ENCODE data around the gene SPATA1.
A peak's percentile ranks its signal among the peaks of the same experiment; 100 is the strongest.
"Not testable (repeated sequence)": the region's sequence is repeated elsewhere in the genome, so short reads cannot be mapped to it uniquely, and the experiment has no call there.

The SPATA1 gene, protein sequence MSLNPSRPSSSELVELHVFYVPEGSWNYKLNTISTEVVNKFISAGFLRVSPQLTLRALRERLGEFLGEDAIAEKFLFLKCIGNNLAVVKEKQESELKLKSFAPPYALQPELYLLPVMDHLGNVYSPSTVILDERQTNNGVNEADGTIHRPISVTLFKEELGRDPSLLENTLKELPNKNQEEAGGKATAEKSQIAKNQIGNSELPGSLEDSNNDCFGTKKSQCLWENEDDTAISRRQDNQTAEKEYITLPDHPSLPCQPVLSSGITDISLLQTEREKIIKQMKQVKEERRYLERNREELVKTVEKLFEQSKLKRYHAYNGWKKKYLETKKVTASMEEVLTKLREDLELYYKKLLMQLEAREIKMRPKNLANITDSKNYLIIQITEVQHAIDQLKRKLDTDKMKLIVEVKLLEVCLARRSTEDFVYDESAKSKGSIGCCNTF

GRCh38 chr1:84506002-84506728 is at the start of gene SPATA1, which contains the start of gene GNG5:
Gene SPATA1 (plus strand): TSS chr1:84506386. CDS start chr1:84516360, 9,974 bp downstream.
Gene GNG5 (minus strand): TSS chr1:84506581. CDS start chr1:84506091, 490 bp downstream.
- peak; percentile 96 to 97 (median 96) for DNase-seq (ENCODE audit: low read depth in 3 of 3)

DNA sequence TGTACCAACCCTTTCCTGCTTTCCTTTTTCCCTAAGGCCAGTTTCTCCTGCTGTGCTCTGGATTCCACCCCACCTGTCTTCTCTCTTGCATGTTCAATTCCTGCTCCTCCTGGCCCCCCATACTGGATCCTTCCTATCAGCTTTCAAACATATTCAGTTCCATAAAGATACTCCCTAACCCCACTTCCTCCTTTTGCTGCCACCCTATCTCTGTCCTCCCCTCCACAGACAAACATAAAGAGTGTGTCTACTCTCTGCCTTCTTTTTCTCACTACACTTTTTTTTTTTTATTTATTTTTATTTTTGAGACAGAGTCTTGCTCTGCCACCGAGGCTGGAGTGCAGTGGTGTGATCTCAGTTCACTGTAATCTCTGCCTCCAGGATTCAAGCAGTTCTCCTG is 44.1 kb upstream of the SPATA1 start:
- DNase-seq (ENCODE audit: low read depth in 3 of 3), result no peak

GRCh38 chr1:84467298-84467697 is 38.9 kb upstream of the SPATA1 start:
- no peak for DNase-seq (ENCODE audit: low read depth in 3 of 3)

DNA sequence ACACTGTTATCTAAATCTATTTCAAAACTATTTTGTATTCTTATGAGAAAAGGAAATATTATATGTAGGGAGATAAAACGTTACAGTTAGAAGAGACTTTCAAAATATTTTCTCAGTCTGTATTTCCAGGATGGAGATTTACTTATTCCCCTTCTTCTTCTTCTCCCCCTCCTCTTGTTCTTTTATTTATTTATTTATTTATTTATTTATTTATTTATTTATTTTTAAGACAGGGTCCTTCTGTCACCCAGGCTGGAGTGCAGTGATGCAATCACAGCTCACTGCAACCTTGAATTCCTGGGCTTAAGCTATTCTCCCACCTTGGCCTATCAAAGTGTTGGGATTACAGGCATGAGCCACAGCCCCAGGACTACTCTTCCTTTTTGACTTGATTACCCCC is 30.0 kb upstream of the SPATA1 start:
- no peak for DNase-seq (ENCODE audit: low read depth in 3 of 3)

DNA sequence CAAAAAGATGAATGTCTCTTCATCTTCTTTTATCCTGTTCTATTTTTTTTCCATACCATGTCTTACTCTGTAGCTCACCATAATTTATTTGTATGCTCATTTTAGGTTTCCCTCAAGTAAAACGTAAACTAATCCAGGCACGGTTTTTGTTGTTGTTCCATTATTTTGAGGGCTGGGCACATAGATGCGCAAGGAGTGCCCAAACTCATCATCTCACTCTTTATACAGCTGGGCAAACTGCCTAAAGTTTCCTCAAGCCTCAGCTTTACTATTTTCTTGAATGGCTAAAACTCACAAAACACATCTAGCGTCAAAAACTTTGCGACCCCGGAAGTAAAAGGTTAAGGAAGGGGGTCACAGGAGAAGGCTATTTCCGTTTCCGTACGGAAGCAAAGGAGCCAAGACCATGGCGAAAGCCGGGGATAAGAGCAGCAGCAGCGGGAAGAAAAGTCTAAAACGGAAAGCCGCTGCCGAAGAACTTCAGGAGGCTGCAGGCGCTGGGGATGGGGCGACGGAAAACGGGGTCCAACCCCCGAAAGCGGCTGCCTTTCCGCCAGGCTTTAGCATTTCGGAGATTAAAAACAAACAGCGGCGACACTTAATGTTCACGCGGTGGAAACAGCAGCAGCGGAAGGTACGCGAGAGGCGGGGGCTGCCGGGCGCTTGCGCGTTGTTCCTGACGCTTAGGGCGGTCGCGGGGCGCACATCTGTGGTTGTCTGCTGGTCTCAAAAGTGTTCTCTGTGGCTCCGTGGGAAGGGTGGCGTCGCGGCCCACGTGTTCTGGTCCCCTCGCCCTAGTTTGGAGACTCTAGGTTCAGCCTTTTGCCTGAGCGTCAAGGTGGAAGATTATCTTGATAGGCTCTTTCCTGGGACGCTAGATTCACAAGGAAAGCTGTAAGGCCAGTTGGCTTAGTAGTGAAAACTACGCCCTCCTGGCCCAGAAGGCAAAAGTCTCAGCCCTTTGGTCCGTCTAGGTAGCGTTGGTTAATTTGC is 27.0 kb upstream of the SPATA1 start, which contains the start of gene RPF1:
Gene RPF1, plus strand, starts transcription at position 391 of the 993 bp plus-strand sequence. Its CDS starts 16 bp downstream, at position 407.
- DNase-seq (ENCODE audit: low read depth in 3 of 3), result peak; percentile 56 to 61 (median 60)

DNA sequence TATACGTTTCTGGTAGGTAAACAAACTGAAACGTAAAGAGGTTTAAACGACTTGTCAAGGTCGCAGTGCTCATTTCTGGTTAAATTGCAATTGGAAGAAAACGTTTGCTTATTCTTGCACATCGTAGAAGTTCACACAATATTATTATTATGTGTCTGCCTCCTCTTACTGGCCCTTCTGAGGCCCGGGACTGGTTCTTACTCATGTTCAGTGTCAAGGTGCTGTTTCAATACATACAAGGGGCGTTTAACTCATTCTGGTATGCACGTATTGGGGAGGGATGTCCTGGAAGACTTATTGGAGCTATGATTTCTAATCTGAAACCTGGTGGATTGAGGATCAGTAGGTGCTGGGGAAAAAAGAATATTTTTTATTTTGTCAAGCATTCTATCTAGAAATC is 26.2 kb upstream of the SPATA1 start:
- no peak for DNase-seq (ENCODE audit: low read depth in 3 of 3)

DNA sequence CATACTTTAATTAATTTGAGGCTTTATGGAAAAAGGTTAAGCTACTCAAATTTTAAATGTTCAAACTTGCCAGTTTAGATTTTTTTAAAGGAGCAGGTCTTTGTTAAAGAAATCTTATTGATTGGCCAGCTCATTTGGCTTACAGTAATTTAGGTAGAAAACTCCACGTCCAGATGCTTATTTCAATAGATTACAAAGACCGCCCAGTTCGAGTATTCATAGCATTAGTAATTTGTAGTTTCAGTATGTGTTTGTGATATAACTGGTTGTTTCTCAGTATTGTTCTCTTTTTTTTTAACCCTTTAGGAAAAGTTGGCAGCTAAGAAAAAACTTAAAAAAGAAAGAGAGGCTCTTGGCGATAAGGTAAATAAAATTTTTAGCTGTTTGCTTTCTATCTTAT is 25.5 kb upstream of the SPATA1 start:
- DNase-seq (ENCODE audit: low read depth in 3 of 3), result no peak

GRCh38 chr1:84481317-84481716 is 24.9 kb upstream of the SPATA1 start:
- no peak for DNase-seq (ENCODE audit: low read depth in 3 of 3)

DNA sequence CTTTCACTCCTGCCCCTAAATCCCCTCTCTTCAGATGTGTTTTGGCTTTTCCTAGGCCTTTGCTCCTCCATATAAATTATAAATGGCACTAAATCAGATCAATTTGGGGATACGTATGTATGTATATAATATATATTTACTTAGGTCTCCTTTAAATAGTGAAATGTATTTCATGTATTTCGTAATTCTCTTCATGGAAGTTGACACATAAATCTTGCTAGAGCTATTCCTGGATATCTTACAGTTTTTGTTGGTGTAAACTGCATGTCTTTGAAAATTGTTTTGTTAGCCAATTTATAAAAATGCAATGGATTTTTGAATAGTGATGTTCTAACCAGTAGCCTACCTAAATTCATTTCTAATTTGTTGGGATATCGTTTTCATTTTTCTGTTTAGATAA is 18.1 kb upstream of the SPATA1 start:
- DNase-seq (ENCODE audit: low read depth in 3 of 3), result no peak

DNA sequence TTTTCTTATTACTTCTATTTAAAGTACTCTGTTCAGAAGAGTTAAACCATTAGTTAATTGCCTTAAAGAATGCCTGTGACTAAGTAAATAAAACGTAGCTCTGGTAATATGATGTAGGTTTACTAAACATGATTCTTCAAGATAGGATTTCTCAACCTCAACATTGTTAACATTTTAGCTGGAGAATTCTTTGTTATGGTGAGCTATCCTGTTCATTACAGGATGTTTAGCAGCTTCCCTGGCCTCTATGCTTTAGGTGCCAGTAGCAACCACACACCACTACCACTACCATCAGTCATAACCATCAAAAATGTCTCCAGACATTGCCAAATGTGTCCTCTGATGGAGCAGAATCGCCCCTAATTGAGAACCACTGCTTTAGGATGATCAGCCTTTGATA is 16.4 kb upstream of the SPATA1 start:
- DNase-seq (ENCODE audit: low read depth in 3 of 3), result no peak

DNA sequence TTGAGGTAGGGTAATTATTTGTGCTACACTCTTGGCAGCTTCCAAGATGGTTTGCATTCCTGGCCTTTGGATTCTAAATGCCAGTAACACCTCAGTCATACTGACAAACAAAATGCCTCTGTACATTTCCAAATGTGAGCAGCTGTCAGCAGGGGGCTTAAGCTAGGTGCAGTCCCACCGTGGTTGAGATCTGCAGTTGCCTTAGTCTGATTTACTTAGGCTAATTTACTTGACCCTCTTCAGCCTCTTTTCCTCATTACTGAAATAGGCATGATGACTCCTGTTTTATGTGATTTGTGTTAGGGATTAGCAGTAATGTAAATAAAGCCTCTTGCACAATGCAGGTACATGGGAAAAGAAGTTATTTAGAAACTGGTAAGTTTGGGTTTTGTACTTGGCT is 13.5 kb upstream of the SPATA1 start:
- DNase-seq (ENCODE audit: low read depth in 3 of 3), result no peak

GRCh38 chr1:84493747-84494146 is 12.4 kb upstream of the SPATA1 start:
- DNase-seq (ENCODE audit: low read depth in 3 of 3), result no peak

- DNase-seq (ENCODE audit: low read depth in 3 of 3), result no peak
Measured at GRCh38 chr1:84496498-84496897, 9.7 kb upstream of the SPATA1 start.

DNA sequence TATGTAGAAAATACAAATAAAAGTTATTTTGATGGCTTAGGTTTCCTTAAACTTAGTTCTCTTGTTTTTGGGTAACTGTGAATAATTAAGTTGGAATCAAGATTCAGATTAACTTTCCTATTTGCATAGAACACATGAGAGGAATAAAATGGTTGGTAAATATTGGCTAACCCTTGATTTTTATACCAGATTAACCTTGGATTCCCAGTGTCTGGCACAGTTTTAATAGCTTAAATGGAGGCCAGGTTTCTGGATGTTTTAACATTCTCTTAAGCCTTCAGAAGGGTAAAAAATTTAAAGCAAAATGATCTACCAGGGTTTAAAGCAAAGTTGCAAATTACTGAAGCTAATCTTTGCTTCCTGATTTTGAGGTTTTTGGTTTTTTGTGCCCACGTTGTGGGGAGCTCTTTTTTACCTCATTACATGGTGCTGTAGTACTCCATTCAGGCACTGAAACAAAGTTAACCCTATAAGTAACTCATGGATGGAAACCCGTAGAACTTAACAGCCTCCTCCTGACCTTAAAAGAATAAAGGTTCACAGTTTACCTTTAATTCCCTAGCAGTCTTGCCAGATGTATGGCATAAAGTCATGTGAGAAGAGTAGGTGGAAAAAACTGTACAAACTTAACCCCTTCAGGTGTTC is 8.4 kb upstream of the SPATA1 start:
- DNase-seq (ENCODE audit: low read depth in 3 of 3), result no peak

DNA sequence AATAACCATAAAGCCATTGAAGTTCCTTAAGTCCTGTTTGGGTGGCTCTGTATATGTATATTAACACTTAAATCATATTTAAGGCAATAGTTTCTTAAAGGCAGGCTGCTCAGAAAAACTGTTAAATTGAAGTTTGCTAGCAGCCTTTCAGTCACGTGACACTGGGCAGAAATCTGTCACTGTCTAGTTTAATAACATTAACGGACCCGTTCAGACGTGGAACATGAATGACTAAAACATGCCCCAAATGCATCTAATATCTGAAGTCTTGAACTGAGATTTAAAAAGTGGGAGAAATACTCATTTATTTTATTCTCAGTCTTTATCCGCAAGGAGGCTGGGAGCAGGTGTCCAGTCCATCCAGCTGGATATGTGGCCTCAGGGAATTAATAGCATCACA is 3.3 kb upstream of the SPATA1 start:
- no peak for DNase-seq (ENCODE audit: low read depth in 3 of 3)

DNA sequence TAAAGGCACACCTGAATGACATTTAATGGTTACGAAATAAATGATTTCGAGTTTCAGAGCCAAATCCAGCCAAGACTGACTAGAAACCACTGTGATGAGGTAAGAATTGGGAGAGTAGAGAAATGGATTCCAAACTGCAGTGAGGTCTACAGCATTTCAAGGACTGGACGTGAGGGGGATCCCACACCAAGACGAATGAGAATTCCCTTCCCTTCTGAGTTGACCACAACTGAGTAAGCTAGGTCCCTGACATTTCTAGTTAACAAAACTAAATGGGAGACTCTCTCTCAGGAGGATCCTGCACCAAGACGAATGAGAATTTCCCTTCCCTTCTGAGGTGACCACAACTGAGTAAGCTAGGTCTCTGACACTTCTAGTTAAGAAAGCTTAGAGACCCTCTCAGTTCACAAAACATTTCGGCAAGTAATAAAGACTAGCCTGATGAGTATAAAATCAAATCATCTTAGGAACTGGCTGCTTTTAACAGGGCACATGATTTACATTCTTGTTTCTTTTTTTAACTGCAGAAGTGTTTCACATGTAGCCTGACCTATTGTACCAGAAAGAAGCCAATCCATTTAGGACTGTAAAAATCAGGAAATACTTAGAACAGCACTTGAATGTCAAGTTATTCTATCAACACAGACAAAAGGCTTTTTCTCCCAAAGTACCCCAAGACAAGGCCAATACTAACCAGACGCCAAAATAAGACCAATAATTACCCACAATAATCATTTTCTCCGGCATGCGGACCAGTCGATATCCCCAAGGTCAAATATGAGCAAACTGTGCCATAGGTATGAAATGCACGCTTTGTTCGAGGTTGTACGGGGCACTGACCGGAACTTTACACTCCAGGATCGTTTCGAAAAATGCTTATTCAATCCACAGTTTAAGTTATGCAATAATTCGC is 1.4 kb upstream of the SPATA1 start:
- no peak for DNase-seq (ENCODE audit: low read depth in 3 of 3)

GRCh38 chr1:84505493-84506001 is 639 bp upstream of the SPATA1 start:
- peak in 1 of 3 experiments; percentile 9 for DNase-seq (ENCODE audit: low read depth in 3 of 3)

- DNase-seq (ENCODE audit: low read depth in 3 of 3), result no peak
Measured at GRCh38 chr1:84506729-84507453, 705 bp downstream of the SPATA1 start.

DNA sequence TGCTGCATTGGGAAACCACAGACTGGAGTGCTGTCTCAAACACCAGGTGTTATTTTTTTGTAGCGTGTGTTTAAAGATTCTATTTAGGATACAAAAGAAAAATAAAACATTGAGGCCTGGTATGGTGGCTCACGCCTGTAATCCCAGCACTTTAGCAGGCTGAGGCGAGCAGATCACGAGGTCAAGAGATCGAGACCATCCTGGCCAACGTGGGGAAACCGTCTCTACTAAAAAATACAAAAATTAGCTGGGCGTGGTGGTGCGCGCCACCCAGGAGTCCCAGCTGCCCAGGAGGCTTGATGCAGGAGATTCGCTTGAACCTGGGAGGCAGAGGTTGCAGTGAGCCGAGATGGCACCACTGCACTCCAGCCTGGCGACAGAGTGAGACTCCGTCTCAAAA is 1.7 kb downstream of the SPATA1 start:
- DNase-seq (ENCODE audit: low read depth in 3 of 3), result not testable (repeated sequence)

Measured in stimulated activated CD4-positive, alpha-beta T cell treated with anti-CD3 and anti-CD28 coated beads, TNF-alpha, amount 100 ng/mL, for 4 hours (primary cell).